Testis (tissue), 3 donors: ENCODE measurements around the gene ZNF217. TPM values are rescaled to one million over a fixed set of nuclear protein-coding genes. Genes with fewer than 3 reads are reported as not detected.
A peak's percentile ranks its signal among the peaks of the same experiment; 100 is the strongest.
"Not testable (repeated sequence)": the region's sequence is repeated elsewhere in the genome, so short reads cannot be mapped to it uniquely, and the experiment has no call there.

ENCODE experiments used
- DNase-seq: peaks from one replicate; pipeline ENCODE4 v3.0.0-alpha.2; 2019
- H3K27ac ChIP-seq, 2 donors: fragments of 200-600 bp; sonication (generic); one replicate each; pipeline ENCODE4 v1.5.1; 2019
- H3K27me3 ChIP-seq: fragments of 200-600 bp; sonication (generic); one replicate; pipeline ENCODE4 v1.5.1; 2019
- H3K36me3 ChIP-seq: fragments of 200-600 bp; sonication (generic); one replicate; pipeline ENCODE4 v1.5.1; 2017; ENCODE audit warnings: low read depth; ENCODE audit errors: missing control alignments
- H3K4me1 ChIP-seq: fragments of 200-600 bp; sonication (generic); one replicate; pipeline ENCODE4 v1.5.1; 2019
- H3K4me3 ChIP-seq, 2 donors: fragments of 200-600 bp; sonication (generic); one replicate each; pipeline ENCODE4 v1.5.1; 2017 to 2019
- H3K9me3 ChIP-seq: fragments of 200-600 bp; sonication (generic); one replicate; pipeline ENCODE4 v1.5.1; 2017
- POLR2A ChIP-seq: fragments of 450-650 bp; IDR thresholded peaks from one replicate; pipeline ENCODE4 v1.6.1; 2017; ENCODE audit warnings: antibody characterized with exemption, mild to moderate bottlenecking, moderate library complexity
- WGBS, 2 donors: methylation state at CpG; one replicate each; pipeline ENCODE4 v1.1.5; 2018; 5-methylcytosine and 5-hydroxymethylcytosine counted together
- intact Hi-C: fragments of 100-400 bp; cut with DNase I; formaldehyde crosslinking; loops from one replicate; pipeline ENCODE4 v1.15.1; 2023; ENCODE audit warnings: low total_unique reads
- polyA plus RNA-seq: library from polyadenylated mRNA; stranded (reverse); fragments of 350-450 nt; fragmentation: Illumina TruSeq; extraction: RNeasy Lipid Tissue Mini Kit (QIAGEN cat#74804); gene quantifications from one replicate; pipeline ENCODE4 v1.2.3, GENCODE V29; 2014; ENCODE audit warnings: low read depth, low replicate concordance; ENCODE audit not compliant: insufficient read depth
- total RNA-seq, 2 donors: library from RNA; depleted of rRNA; stranded (reverse); fragments of >200 nt; gene quantifications; one replicate each; pipeline ENCODE4 v1.2.3, GENCODE V29; 2016
- TF ChIP-seq, protein P1 (sequence below), 3 experiments: fragments of 450-650 bp in 2 of 3; fragments of 200-600 bp in 1 of 3; sonication (generic) in 1 of 3; IDR thresholded peaks; one replicate each; pipeline ENCODE4 v1.5.1; 2016 to 2019; ENCODE audit warnings: antibody characterized with exemption in 3 of 3, mild to moderate bottlenecking in 2 of 3, moderate library complexity in 1 of 3

ZNF217 gene
- total and polyA plus RNA-seq, 3 donors from 2014 or later: 47.3 to 61.2 (median 48.6) TPM

DNA sequence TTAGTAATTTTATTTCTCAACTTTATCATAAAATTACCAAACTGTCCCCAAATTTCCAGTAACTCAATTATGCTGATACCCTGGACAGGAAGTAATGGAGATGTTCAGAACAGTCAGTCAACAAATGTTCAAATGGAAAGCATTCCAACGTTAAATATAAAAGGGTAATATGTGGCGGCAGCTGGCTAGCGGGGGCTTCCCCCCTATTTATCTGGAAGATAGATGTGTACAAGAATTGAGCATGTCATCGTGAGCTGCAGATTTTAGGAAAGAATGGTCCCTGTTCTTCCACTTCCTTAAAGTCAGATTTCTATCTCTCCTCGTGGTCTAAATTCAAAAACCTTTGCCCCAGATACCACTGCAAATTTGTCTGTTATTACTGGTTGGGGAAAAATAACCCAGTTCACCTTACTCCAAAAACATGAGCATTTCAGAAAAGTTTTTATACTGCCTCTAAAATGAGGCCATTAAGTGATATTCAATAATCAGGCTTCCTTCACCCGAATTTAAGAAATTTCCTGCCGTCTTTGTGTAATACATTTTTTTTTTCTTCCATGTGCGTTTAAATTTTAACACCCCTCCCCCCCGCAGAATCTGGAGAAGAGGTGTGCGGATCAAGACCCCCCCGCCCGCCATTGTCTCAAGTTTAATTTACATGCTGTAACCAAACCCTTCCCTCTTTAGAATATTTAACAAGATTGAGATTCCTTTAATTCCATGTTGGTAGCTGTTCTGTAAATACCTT lies 4.1 kb downstream of the ZNF217 start:
- H3K27me3 ChIP-seq, DNase-seq, H3K36me3 ChIP-seq, H3K4me3 ChIP-seq, H3K4me1 ChIP-seq, intact Hi-C loops, H3K9me3 ChIP-seq: not testable (repeated sequence)
- WGBS, 2 donors: 18 to 25% methylated on average over 12 of the region's 12 CpGs
- peak overlapping the region; percentile 53 to 97 for H3K27ac ChIP-seq

DNA sequence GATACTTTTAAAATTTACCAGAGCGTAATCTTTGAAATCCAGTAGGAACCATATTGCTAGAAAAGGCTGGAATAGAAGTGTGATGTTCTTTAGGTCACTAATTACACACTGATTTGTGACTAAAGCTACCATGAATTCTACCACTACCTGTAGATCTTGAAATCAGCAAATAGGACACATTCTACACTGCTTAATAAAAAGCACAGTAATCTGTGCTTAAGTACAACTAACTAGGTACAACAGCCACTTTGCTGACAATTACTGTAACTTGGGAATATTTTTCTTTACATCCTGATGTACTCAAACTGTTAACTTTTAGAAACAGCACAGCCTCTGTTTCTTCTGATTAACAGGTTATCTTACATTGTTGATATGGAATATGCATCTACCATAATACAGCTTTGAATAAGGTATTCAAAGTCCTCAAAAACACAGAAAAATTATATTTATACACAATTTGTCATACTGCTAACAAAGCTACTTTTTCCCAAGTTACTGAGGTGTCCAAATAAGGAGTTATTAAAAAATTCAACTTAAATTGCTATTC lies 6.4 kb downstream of the ZNF217 start:
- 92 to 100% methylated on average over 1 of the region's 1 CpG for WGBS, 2 donors
- H3K27ac ChIP-seq, H3K27me3 ChIP-seq, H3K4me1 ChIP-seq, intact Hi-C loops, H3K36me3 ChIP-seq, DNase-seq, H3K9me3 ChIP-seq, H3K4me3 ChIP-seq: not testable (repeated sequence)

DNA sequence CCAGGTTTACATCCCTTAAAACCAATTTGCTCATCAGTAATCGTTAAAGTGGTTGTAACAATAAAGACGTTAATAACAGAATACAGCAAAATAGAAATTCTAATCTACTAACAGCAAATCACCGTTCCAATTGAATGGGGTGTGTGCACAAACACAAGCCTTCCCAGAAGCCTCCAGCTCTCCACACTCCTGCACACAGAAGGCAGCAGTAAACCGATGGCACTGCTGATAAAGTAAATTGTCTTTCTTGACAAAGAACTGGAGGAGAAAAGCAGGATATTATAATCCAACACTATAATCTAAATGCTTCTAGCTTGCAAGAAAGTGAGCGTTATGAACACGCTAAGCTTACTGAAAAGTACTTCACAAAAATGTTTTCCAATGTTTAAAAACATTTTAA lies 7.0 kb downstream of the ZNF217 start:
- H3K4me1 ChIP-seq: peaks cover 3% of the 10 kb centered on the region
- 72 to 73% methylated on average over 6 of the region's 6 CpGs for WGBS, 2 donors

DNA sequence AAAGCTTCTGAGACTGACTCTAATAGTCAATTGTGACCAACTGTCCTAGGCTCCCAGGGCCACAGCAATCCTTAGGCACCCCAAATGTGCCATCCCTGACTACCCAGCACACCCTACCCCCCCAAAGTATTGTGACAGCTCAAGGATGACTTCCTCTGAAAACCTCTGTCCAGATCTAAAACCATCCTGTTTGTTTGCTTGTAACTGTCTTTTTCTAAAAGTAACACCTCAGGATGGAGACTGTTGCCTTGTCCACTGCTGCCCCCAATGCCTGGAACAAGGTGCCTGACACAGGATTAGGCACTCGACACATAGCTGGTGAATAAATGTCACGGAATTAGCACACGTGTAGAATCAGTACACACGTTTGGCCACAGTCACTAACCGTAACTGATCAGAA lies 7.7 kb downstream of the ZNF217 start:
- H3K4me1 ChIP-seq, intact Hi-C loops, H3K9me3 ChIP-seq, DNase-seq, H3K4me3 ChIP-seq, H3K36me3 ChIP-seq, H3K27me3 ChIP-seq, H3K27ac ChIP-seq: not testable (repeated sequence)
- WGBS, 2 donors: 83 to 96% methylated on average over 5 of the region's 5 CpGs

More for the DNA sequence above, 7.0 kb downstream of the ZNF217 start:
- intact Hi-C loops: no loop called here
- no peak overlapping the region for H3K4me3 ChIP-seq
- no peaks in the 10 kb centered on the region for H3K27me3 ChIP-seq
- H3K36me3 ChIP-seq: no peaks in the 10 kb centered on the region
- DNase-seq: no peak
- TF ChIP-seq, protein P1, sequence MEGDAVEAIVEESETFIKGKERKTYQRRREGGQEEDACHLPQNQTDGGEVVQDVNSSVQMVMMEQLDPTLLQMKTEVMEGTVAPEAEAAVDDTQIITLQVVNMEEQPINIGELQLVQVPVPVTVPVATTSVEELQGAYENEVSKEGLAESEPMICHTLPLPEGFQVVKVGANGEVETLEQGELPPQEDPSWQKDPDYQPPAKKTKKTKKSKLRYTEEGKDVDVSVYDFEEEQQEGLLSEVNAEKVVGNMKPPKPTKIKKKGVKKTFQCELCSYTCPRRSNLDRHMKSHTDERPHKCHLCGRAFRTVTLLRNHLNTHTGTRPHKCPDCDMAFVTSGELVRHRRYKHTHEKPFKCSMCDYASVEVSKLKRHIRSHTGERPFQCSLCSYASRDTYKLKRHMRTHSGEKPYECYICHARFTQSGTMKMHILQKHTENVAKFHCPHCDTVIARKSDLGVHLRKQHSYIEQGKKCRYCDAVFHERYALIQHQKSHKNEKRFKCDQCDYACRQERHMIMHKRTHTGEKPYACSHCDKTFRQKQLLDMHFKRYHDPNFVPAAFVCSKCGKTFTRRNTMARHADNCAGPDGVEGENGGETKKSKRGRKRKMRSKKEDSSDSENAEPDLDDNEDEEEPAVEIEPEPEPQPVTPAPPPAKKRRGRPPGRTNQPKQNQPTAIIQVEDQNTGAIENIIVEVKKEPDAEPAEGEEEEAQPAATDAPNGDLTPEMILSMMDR (IDR thresholded peaks at IDR 0.05): no peak
- TF ChIP-seq POLR2A: no peak
- no peak overlapping the region for H3K27ac ChIP-seq
- H3K9me3 ChIP-seq: no peaks in the 10 kb centered on the region

DNA sequence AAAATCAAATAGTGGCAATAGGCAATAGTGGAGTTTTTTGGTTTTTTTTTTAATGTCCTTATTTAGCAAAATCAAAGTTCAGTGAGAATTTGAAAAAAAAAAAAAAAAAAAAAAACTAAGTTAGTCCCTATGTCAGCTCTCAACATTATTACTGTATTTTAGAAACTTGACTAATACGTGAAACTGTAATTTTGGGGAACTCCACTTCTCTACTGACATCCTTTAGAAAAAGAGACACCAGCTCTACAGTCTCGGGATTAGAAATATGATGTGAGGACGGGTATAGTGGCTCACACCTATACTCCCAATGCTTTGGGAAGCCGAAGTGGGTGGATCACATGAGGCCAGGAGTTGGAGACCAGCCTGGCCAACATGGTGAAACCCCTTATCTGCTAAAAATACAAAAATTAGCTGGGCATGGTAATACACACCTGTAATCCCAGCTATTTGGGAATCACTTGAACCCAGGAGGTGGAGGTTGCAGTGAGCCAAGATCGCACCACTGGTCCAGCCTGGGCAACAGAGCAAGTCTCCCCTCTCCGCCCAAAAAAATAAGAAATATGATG lies 8.6 kb downstream of the ZNF217 start:
- intact Hi-C loops: not testable (repeated sequence)

DNA sequence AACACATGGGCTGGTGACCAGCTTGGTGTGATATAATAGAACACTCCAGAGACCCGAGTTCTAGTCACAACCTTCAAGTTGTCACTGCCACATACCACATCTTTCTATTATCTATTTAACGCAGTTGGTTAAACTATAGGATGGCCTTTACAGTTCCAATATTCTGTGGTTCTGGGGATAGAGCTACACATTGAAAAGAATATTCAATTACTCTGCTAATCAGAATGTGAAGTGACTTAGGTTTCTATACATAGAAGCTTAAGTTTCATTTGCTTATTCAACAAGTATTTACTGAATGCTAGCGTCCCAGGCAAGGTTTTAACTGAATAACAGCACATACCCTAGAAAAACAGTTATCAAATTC lies 9.1 kb downstream of the ZNF217 start:
- H3K27me3 ChIP-seq, H3K9me3 ChIP-seq, H3K36me3 ChIP-seq, intact Hi-C loops, H3K4me3 ChIP-seq, H3K27ac ChIP-seq, H3K4me1 ChIP-seq, DNase-seq: not testable (repeated sequence)
- 65 to 69% methylated on average over 3 of the region's 3 CpGs for WGBS, 2 donors

More for the DNA sequence above, 8.6 kb downstream of the ZNF217 start:
- not testable (repeated sequence) for H3K4me1 ChIP-seq, H3K4me3 ChIP-seq, H3K36me3 ChIP-seq, DNase-seq, H3K27me3 ChIP-seq, H3K9me3 ChIP-seq, H3K27ac ChIP-seq
- WGBS, 2 donors: 84 to 94% methylated on average over 6 of the region's 6 CpGs

DNA sequence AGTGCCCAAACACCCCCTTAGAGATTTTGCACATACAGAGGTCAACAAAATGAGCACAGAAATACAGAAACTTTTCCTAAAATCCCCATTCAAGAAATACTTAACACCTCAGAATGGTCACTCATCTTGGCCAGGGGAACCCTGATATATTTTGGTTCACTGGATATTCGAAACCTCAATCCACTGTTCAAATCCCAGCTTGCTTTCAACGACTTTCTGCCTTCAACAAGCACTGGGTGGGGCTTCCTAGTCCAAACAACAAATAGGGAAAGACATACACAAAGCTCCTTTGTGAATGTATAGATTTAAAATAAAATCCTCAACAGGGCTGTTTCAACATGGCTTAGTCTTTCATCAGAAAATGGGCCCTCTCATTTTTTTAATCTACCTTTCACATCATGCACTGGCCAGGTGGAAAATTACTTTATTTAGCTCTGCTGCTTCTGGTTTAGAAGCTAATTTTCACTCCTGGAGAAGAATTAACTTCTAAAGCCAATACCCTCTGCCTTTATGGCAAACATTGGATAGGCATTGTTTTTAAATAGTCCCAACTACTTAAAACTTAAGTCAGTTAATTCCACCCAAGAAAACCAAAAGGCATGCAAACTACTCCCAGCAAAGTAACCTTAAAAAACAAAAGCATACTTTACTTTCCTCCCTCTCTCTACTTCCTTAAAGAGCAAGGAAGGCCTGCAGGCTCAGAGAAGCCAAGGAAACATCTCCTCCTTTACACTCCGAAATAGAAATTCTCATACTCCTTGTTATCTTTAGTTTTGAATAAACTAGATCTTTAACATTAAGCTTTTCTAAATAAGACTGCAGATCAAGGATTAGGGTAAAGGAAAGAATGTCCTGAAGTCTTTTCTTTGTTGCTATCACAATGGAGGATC lies 9.7 kb downstream of the ZNF217 start:
- H3K36me3 ChIP-seq, H3K4me1 ChIP-seq, intact Hi-C loops, DNase-seq, H3K27ac ChIP-seq, H3K4me3 ChIP-seq, H3K27me3 ChIP-seq, H3K9me3 ChIP-seq: not testable (repeated sequence)
- WGBS, 2 donors: 51% methylated on average over 3 of the region's 3 CpGs
